ENCODE data around the gene TBC1D1.

Gene TBC1D1

GRCh38 chr4:38058151-38058550, 167.3 kb downstream of the TBC1D1 start:
- DNase-seq: no peak

GRCh38 chr4:38060829-38061431, 170.0 kb downstream of the TBC1D1 start:
- no peak for DNase-seq

DNA sequence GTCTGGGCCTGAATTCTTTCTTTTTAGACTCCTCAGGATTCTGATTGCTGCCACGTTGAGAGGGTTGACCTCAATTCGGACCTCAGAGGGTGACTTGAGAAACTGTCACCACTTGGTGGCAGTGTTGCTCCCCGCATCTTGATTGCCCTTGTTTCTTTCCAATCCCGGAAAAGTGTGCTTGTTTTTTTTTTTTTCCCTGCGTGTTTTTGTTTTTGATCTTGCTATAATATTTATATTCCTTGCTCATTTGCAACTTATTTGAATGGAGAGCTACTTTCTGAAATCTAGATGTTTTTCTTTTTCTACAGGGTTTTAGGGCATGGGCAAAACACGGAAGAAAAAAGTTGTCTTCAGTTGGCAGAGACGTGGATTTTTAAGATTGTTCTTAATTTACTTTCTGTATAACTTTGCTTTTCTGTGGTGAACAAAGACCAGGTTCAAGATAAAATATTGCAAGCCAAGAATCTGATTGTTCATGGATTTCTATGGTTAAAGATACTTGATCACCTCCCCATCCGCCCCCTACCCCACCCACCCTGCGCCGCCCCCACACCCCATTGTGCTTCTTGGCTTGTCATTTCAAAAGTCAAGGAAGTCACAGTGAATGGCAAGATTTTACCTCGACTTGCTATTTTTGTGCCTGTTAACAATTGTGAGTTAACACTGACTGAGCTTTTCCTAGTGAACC, 171.3 kb downstream of the TBC1D1 start:
- DNase-seq: peak; percentile 87

DNA sequence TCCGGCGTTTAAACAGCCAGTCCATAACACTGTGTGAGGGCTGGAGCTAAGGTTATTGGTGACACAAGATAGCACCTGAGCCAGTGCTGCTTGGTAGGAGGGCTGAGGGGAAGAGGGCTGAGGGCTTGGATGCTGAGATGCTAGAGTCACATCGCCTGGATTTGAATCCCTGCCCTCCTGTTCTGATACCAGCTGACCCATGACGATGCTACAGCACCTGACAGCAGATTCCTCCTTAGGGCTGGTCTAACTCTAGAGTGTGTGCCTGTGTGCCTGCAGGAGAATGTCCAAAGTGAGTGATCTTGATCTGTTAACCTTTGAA, 171.9 kb downstream of the TBC1D1 start:
- no peak for DNase-seq

GRCh38 chr4:38065176-38065575, 174.3 kb downstream of the TBC1D1 start:
- peak; percentile 70 for DNase-seq

DNA sequence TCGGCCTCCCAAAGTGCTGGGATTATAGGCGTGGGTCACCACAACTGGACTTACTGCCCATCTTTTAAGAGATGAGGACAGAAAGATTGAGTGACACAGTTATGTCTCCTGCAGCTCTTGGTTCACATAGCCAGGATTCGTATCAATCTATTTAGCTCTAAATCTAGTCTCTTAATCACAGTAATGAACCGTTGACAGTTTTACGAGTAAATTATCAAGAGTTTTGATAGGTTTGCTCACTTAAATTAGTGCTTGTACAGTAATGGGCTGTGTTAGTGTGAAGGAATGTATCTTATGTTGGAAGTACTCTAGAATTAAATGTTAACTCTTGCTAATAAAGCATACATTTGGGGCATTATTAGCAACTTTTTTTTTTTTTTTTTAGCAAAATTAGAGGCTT, 175.0 kb downstream of the TBC1D1 start:
- no peak for DNase-seq

DNA sequence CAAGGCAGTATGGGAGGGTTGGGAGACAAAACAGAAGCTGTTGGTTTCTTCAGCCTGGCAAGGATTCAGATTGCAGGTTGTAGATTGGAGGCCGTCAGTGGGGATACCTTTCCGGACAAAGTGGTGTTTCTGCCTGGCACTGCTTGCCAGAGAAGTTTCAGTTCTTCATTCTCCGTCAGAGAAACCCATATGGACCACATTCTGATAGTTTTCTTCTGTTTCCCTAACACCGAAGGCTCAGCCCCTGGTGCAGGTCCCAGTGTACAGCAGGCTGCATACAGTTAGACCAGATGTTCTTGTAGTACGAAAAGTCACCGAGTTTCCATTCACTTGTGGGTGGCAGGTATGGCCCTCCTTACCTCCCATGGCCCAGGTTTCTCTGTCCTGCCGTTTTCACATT, 176.6 kb downstream of the TBC1D1 start:
- no peak for DNase-seq

GRCh38 chr4:38068107-38068506, 177.2 kb downstream of the TBC1D1 start:
- DNase-seq: no peak

DNA sequence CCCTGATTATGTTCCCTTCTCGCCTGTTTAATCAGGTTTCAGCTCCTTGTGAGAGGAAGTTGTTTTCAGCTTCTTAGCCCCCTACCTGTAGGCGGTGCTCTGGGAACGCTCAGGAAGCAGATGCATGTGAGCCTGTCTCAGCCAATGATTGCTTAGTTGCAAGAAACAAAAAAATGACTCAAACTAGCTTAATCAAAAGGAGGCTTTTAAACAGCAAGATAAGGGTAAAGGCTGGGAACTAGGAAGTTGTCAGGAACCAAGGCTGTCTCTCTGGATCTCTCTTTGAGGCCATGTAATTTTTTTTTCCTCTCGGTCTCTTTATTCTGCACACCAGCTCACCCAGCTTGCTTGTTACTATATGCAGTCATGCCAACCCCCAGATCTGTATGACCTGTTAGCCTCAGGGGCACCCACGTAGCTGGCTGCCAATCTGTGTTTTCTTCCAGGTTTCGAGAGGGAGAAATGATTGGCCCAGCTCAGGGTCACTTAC, 178.4 kb downstream of the TBC1D1 start:
- DNase-seq: peak; percentile 58

DNA sequence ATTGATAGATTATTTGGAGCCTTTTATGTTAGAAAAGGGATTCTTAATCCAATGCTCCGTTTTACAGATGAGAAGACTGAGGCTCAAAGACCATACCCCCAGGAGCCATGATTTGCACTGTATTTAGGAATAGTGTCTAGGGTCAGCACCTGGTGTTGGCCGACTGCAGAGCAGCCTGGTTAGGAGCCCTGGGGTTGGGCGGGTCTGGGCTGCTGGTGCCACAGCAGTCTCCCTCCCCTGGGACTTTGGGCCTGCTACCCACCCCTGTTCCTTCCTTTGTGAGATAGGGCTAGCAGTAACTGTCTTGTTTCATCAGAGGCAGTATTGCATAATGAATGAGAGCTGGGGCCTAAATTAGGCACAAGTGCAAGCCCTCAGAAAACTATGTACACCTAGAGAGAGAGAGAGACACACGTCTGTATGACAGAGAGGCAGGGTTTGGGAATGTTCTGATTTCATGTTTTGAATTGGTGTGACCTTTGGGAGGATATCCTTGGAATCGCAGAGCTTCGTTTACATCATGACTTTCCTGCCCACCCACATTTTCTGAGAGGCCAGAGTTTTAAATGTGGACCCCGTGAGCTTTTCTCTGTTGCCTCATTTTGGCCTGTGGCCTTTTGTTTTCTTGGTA, 181.0 kb downstream of the TBC1D1 start:
- peak; percentile 80 for DNase-seq

GRCh38 chr4:38072578-38072977, 181.7 kb downstream of the TBC1D1 start:
- DNase-seq: no peak

- no peak for DNase-seq
These were observed 182.8 kb downstream of the TBC1D1 start for GRCh38 chr4:38073596-38074234.

DNA sequence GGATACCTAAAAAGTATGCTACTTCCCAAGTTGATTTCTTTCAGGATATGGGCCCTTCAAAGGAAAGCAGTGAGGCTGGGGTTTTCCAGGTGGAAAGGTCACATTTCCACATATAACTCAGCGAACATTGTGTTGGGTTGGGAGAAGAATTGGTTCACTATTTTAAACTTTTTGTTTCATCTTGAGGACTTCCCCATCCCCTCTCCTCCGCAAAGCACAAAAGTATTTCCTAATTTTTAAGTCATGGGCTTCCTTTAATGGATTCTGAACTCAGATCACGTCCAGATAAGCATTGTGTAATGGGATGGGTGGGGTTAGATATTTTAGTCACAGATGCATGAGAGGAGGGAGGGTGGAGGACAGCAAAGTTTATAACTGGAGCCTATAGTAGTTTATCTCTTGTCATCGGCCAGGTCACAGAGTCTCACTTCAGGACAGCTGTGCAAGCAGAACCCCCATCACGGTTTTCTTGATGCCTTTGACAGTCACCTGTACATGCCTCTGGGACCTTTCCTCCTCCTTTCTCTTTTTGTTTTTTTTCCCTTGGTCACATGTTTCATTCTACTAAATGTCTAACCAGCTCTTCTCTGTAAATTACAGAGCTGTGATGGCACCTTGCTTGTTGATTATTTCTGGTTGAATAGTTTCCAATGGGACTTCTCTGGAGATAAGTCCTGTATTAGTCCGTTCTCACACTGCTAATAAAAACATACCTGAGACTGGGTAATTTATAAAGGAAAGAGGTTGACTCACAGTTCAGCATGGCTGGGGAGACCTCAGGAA, 184.7 kb downstream of the TBC1D1 start:
- peak; percentile 88 for DNase-seq

DNA sequence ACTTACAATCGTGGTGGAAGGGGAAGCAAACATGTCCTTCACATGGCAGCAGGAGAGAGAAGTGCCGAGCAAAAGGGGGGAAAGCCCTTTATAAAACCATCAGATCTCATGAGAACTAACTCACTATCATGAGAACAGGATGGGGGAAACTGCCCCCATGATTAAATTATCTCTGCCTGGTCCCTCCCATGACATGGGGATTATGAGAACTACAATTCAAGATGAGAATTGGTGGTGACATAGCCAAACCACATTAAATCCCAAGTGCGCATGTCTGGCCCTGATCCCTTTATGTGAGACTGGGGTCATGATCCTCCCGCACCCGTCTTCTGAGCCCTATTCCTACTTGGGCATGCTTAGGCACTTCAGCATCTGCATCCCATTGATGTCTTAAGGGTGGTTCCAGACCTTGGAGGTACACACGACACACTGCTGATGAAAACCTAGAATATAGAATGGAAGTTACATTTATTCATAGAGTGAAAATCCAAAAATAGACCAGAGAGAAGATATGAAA, 185.3 kb downstream of the TBC1D1 start:
- DNase-seq: no peak

- DNase-seq: no peak
These were observed 187.1 kb downstream of the TBC1D1 start for GRCh38 chr4:38077791-38078489.

DNA sequence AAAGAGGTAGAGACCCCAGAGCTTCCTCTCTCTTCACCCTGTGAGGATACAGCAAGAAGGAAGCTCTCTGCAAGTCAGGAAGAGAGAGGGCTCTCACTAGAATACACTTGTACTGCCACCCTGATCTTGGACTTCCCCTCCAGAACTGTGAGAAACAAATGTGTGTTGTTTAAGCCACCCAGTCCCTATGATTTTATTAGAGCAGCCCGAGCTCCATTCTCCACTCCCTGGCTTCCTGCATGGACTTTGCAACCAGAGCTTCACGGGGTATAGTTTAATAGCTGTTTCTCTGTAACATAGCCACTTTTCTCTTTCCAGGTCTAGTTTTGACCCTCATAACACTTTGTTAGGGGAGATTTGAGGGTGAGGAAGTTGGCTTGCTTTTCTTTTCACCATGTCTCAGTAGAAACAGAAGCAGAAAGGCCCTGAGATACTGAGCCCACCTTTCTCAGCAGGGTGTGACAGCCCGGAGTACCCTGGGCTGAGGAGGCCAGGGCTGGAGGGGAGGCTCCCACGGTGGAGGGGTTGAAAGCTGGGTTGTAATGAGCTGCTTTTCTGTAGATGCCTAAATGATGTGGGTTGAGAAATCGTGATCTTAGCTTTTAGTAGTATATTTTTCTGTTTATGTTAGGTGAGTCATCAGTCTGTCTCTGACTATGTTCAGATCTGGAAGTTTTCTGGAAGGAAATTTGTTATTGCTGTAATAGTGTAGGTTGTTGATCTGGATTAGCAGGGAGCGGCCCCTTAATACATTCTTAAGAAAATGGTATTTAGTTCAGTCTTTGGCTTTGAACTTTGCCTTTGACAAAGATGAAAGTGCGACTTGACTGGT, 187.9 kb downstream of the TBC1D1 start:
- DNase-seq: no peak

GRCh38 chr4:38080061-38080974, 189.4 kb downstream of the TBC1D1 start:
- DNase-seq: no peak

GRCh38 chr4:38082021-38082420, 191.1 kb downstream of the TBC1D1 start:
- no peak for DNase-seq

GRCh38 chr4:38082424-38083385, 191.8 kb downstream of the TBC1D1 start:
- peak; percentile 22 for DNase-seq

Measured in hematopoietic multipotent progenitor cell treated with erythropoietin and hydrocortisone succinate and interleukin-3 and kit ligand, for 4 days (in vitro differentiated cells).